ENCODE measurements around the gene FHAD1.

GRCh38 chr1:15354580-15354965 is 107.5 kb downstream of the FHAD1 start:
- TF ChIP-seq CTCF (IDR thresholded peaks at IDR 0.05) = no peak
- no peak for TF ChIP-seq POLR2AphosphoS5 (IDR thresholded peaks at IDR 0.05)
- no peak for TF ChIP-seq POLR2A (IDR thresholded peaks at IDR 0.05)
- no peak for TF ChIP-seq EP300 (IDR thresholded peaks at IDR 0.05)
